Stimulated activated CD8-positive, alpha-beta memory T cell treated with anti-CD3 and anti-CD28 coated beads, Interleukin-12 subunit alpha, Interleukin-12 subunit beta, amount 100 ng/mL, for 24 hours (primary cell): ENCODE data around the gene CHGA.

Source experiments
- DNase-seq: peaks from one replicate; pipeline ENCODE4 v3.0.0-alpha.2; 2020; ENCODE audit errors: extremely low read depth

The CHGA gene

GRCh38 chr14:92961567-92961855, 38.6 kb downstream of the CHGA start:
- DNase-seq: no peak

- DNase-seq: no peak
Observed at GRCh38 chr14:92962031-92962830, 39.3 kb downstream of the CHGA start.

- DNase-seq: no peak
Observed at GRCh38 chr14:92962831-92963095, 39.8 kb downstream of the CHGA start.

- no peak for DNase-seq
Observed at GRCh38 chr14:92963301-92964123, 40.6 kb downstream of the CHGA start.

- DNase-seq: no peak
Observed at GRCh38 chr14:92964124-92965109, 41.5 kb downstream of the CHGA start.

GRCh38 chr14:92965281-92965680, 42.3 kb downstream of the CHGA start:
- no peak for DNase-seq

- no peak for DNase-seq
Observed at GRCh38 chr14:92967346-92967926, 44.5 kb downstream of the CHGA start.

- no peak for DNase-seq
Observed at GRCh38 chr14:92968291-92969020, 45.5 kb downstream of the CHGA start.

- no peak for DNase-seq
Observed at GRCh38 chr14:92969430-92969829, 46.5 kb downstream of the CHGA start.

GRCh38 chr14:92969871-92970270, 46.9 kb downstream of the CHGA start:
- DNase-seq: no peak

- no peak for DNase-seq
Observed at GRCh38 chr14:92970271-92970670, 47.3 kb downstream of the CHGA start.

GRCh38 chr14:92971601-92972180, 48.7 kb downstream of the CHGA start:
- no peak for DNase-seq

GRCh38 chr14:92973261-92973797, 50.4 kb downstream of the CHGA start:
- DNase-seq: no peak

- no peak for DNase-seq
Observed at GRCh38 chr14:92973798-92974372, 50.9 kb downstream of the CHGA start.

GRCh38 chr14:92974541-92975345, 51.8 kb downstream of the CHGA start:
- DNase-seq: no peak

GRCh38 chr14:92976268-92976667, 53.3 kb downstream of the CHGA start:
- no peak for DNase-seq

GRCh38 chr14:92978229-92979021, 55.5 kb downstream of the CHGA start:
- no peak for DNase-seq

- no peak for DNase-seq
Observed at GRCh38 chr14:92980866-92981265, 57.9 kb downstream of the CHGA start.

- no peak for DNase-seq
Observed at GRCh38 chr14:92981726-92982125, 58.8 kb downstream of the CHGA start.
